ENCODE measurements around the gene BIRC2. TPM values are rescaled to one million over a fixed set of nuclear protein-coding genes. Genes with fewer than 3 reads are reported as not detected.

Gene BIRC2
- polyA plus RNA-seq, 2 of the 4 experiments (the other 2 are of a cell fraction) = 24.2 to 60.4 TPM

DNA sequence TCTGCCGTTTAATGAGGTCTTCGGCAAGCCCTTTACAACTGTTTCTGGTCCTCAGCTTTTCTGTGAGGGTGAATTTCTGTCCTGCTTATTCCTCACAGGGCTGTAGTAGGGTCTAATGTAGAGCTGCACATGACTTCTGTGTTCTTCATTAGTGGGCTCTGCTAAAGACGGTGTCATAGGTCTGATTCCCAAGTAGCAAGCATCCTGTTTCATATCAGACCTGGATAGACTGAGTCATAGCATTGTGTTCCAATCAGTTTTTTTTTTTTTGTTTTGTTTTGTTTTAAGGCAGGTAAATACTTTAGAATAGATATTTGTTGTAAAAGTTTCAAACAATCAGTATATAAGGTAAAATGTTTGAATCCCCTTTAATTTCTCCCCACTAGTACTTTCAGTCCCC, 35.4 kb downstream of the BIRC2 start:
- Histone ChIP-seq H3K4me1 (0 out of 3 replicates have a peak, but pooled peaks cover 2% of the 10 kb centered on the region), H3K4me3 (no peak overlapping the region), H3K27ac (no peak overlapping the region), H3K9me3 (no peaks in the 10 kb centered on the region), H3K4me2 (no peak overlapping the region)
- ATAC-seq = no peak
- no peak for FAIRE-seq
- ChIA-PET POLR2A (no interaction called here), CTCF (interaction anchor here (0.5 to 2.8 kb wide), 3 partner anchors 9 to 49 kb away, joined by 3 to 14 read pairs (median 13); no protein-coding TSS in a partner anchor)
- WGBS (ENCODE audit: missing lambda C conversion rate) = 88% methylated on average over 3 of the region's 3 CpGs
- TF ChIP-seq, protein P1, sequence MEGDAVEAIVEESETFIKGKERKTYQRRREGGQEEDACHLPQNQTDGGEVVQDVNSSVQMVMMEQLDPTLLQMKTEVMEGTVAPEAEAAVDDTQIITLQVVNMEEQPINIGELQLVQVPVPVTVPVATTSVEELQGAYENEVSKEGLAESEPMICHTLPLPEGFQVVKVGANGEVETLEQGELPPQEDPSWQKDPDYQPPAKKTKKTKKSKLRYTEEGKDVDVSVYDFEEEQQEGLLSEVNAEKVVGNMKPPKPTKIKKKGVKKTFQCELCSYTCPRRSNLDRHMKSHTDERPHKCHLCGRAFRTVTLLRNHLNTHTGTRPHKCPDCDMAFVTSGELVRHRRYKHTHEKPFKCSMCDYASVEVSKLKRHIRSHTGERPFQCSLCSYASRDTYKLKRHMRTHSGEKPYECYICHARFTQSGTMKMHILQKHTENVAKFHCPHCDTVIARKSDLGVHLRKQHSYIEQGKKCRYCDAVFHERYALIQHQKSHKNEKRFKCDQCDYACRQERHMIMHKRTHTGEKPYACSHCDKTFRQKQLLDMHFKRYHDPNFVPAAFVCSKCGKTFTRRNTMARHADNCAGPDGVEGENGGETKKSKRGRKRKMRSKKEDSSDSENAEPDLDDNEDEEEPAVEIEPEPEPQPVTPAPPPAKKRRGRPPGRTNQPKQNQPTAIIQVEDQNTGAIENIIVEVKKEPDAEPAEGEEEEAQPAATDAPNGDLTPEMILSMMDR (IDR thresholded peaks at IDR 0.05) = no peak
- TF ChIP-seq HOXA7 (CRISPR knock-in tag; IDR thresholded peaks at IDR 0.05) (no peak), MAFK (IDR thresholded peaks at IDR 0.05; ENCODE audit: partially characterized antibody) (no peak), RFX5 (IDR thresholded peaks at IDR 0.05) (no peak), MYC (IDR thresholded peaks at IDR 0.05; ENCODE audit: borderline replicate concordance, low read length) (no peak), NR3C1 (IDR thresholded peaks at IDR 0.05) (no peak)
- no peak for DNase-seq (ENCODE audit: low read depth in 1 of 2, low spot score in 1 of 2)

DNA sequence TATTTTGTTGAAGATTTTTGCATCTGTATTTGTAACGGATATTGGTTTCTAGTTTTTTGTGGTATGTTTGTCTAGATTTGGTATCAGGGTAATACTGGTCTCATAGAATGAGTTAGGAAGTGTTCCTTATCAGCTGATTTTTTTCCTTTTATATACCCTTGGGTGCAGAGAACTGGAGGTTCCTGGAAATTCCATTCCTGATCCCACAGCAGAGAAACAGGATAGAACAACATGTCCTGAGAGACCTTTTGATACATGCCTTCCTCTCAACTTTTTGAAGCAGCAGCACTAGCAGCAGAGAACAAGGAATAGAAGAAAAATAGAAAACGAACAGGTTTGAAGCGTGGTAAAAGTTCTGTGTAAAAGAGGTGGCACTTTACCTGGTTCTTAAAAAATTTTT, 36.8 kb downstream of the BIRC2 start:
- Histone ChIP-seq H3K4me1 (0 out of 3 replicates have a peak, but pooled peaks cover 2% of the 10 kb centered on the region), H3K4me3 (no peak overlapping the region), H3K4me2 (no peak overlapping the region), H3K27ac (no peak overlapping the region), H3K9me3 (no peaks in the 10 kb centered on the region)
- FAIRE-seq (no peak), ATAC-seq (no peak), DNase-seq (ENCODE audit: low read depth in 1 of 2, low spot score in 1 of 2) (no peak)
- TF ChIP-seq, protein P2, sequence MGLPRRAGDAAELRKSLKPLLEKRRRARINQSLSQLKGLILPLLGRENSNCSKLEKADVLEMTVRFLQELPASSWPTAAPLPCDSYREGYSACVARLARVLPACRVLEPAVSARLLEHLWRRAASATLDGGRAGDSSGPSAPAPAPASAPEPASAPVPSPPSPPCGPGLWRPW (IDR thresholded peaks at IDR 0.05) = no peak
- no peak for TF ChIP-seq HEYL (CRISPR knock-in tag; IDR thresholded peaks at IDR 0.05)
- no peak for TF ChIP-seq MYC (IDR thresholded peaks at IDR 0.05; ENCODE audit: borderline replicate concordance, low read length)
- no peak for TF ChIP-seq FOSL2 (IDR thresholded peaks at IDR 0.05)
- no peak for TF ChIP-seq FOSL2 (CRISPR knock-in tag; IDR thresholded peaks at IDR 0.05)
- no peak for TF ChIP-seq POLR2A (IDR thresholded peaks at IDR 0.05; ENCODE audit: low read length)
- WGBS (ENCODE audit: missing lambda C conversion rate) = 91% methylated on average over 3 of the region's 3 CpGs
- ChIA-PET CTCF (interaction anchor here (1.0 to 2.5 kb wide), 4 partner anchors 10 to 112 kb away, joined by 3 to 6 read pairs (median 4); no protein-coding TSS in a partner anchor), POLR2A (no interaction called here)

DNA sequence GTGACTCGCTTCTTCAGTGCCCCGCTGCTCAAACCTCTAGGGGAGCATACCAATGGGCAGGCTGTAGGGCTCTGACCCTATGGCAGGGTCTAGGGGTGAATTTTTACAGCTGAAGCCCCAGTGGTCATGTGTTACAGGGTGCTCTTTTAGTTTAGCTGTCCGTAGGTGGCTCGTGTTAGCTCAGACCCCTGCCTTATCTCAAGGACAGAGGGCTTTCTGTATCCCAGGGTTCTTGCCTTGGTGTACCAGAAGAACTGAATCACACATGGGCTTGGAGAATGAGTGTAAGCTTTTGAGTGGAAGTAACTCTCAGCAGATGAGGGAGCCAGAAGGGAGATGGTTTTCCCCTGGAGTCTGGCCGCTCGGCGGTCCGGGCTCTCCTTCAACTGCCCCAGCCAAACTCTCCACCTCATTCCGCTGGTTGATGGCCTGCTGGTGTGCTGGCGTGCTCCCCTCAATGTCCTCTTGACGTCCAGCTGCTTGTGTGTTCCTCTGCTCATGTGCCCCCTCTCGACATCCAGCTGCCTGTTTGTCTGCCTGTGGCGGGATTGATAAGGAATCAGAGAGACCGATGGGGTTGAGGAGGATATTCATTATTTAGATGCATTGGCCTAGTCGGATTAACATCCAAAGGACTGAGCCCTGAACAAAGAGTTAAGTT, 37.5 kb downstream of the BIRC2 start:
- no peak for ATAC-seq
- Histone ChIP-seq H3K4me1 (0 out of 3 replicates have a peak, but pooled peaks cover 2% of the 10 kb centered on the region), H3K27ac (no peak overlapping the region), H3K4me3 (no peak overlapping the region), H3K4me2 (no peak overlapping the region), H3K9me3 (no peaks in the 10 kb centered on the region)
- FAIRE-seq = no peak
- no peak for DNase-seq (ENCODE audit: low read depth in 1 of 2, low spot score in 1 of 2)
- POLR2A ChIA-PET = no interaction called here
- 92% methylated on average over 15 of the region's 15 CpGs for WGBS (ENCODE audit: missing lambda C conversion rate)
- TF ChIP-seq ZC3H11A (IDR thresholded peaks at IDR 0.05) = no peak
- TF ChIP-seq FOXS1 (CRISPR knock-in tag; IDR thresholded peaks at IDR 0.05) = no peak
- TF ChIP-seq NR3C1 (IDR thresholded peaks at IDR 0.05) = no peak
- TF ChIP-seq, protein P3, sequence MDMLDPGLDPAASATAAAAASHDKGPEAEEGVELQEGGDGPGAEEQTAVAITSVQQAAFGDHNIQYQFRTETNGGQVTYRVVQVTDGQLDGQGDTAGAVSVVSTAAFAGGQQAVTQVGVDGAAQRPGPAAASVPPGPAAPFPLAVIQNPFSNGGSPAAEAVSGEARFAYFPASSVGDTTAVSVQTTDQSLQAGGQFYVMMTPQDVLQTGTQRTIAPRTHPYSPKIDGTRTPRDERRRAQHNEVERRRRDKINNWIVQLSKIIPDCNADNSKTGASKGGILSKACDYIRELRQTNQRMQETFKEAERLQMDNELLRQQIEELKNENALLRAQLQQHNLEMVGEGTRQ (IDR thresholded peaks at IDR 0.05) = no peak
- TF ChIP-seq EHMT2 (IDR thresholded peaks at IDR 0.05; ENCODE audit: low read depth) = no peak
- TF ChIP-seq KDM1A (IDR thresholded peaks at IDR 0.05; ENCODE audit: low read depth) = no peak
- TF ChIP-seq SREBF2 (IDR thresholded peaks at IDR 0.05) = no peak
- no peak for TF ChIP-seq CBX2 (IDR thresholded peaks at IDR 0.05; ENCODE audit: borderline replicate concordance, low read depth)
- no peak for TF ChIP-seq RARB (CRISPR knock-in tag; IDR thresholded peaks at IDR 0.05)
- no peak for TF ChIP-seq JUNB (IDR thresholded peaks at IDR 0.05)
- TF ChIP-seq KDM5A (IDR thresholded peaks at IDR 0.05) = no peak
- TF ChIP-seq EP300 (IDR thresholded peaks at IDR 0.05) = no peak
- no peak for TF ChIP-seq MYC (IDR thresholded peaks at IDR 0.05; ENCODE audit: borderline replicate concordance, low read length)
- TF ChIP-seq, protein P4, sequence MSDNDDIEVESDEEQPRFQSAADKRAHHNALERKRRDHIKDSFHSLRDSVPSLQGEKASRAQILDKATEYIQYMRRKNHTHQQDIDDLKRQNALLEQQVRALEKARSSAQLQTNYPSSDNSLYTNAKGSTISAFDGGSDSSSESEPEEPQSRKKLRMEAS (IDR thresholded peaks at IDR 0.05) = no peak
- no peak for TF ChIP-seq CBX8 (IDR thresholded peaks at IDR 0.05)
- CTCF ChIA-PET = interaction anchor here (1.0 to 2.5 kb wide), 6 partner anchors 9 to 111 kb away, joined by 3 to 6 read pairs (median 3); no protein-coding TSS in a partner anchor

Data from A549 (cell line).